SK-N-SH treated with all-trans-retinoic acid at 6 μM for 48 hours (cell line): Measurements from ENCODE around the gene EYA4.

Source experiments
- ARNTL ChIP-seq: fragments of 450-650 bp; formaldehyde crosslinking; IDR thresholded peaks from 2 replicates; pipeline ENCODE4 v1.5.0; 2020; ENCODE audit warnings: low read depth, mild to moderate bottlenecking, moderate library complexity, borderline replicate concordance
- CSDC2 ChIP-seq: fragments of 250-450 bp; sonication (Bioruptor Pico); IDR thresholded peaks from 2 replicates; pipeline ENCODE4 v1.5.0; 2020; ENCODE audit warnings: mild to moderate bottlenecking, moderate library complexity
- ISL1 ChIP-seq: fragments of 250-450 bp; sonication (Bioruptor Pico); IDR thresholded peaks from 2 replicates; pipeline ENCODE4 v2.1.2; 2022; ENCODE audit warnings: mild to moderate bottlenecking, moderate library complexity
- RARB ChIP-seq: fragments of 250-450 bp; sonication (Bioruptor Pico); IDR thresholded peaks from 2 replicates; pipeline ENCODE4 v1.8.0; 2021; ENCODE audit warnings: mild to moderate bottlenecking, moderate library complexity
- TSHZ2 ChIP-seq: fragments of 250-450 bp; sonication (Bioruptor Pico); IDR thresholded peaks from 2 replicates; pipeline ENCODE4 v1.5.0; 2020; ENCODE audit warnings: mild to moderate bottlenecking, moderate library complexity

GRCh38 chr6:133396984-133397348, 155.8 kb downstream of the EYA4 start:
- TF ChIP-seq TSHZ2 (no peak), CSDC2 (CRISPR knock-in tag) (no peak), ISL1 (CRISPR knock-in tag) (no peak), RARB (CRISPR knock-in tag) (no peak), ARNTL (no peak)
